NCI-H2196 treated with DMSO at 0.1 percent for 48 hours (cell line): Measurements from ENCODE around the gene CCDC97.
A peak's percentile ranks its signal among the peaks of the same experiment; 100 is the strongest.
"Not testable (repeated sequence)": the region's sequence is repeated elsewhere in the genome, so short reads cannot be mapped to it uniquely, and the experiment has no call there.

Experiments
- DNase-seq: peaks from one replicate; lab custom pipeline; 2025; ENCODE audit not compliant: unreplicated experiment; lab: John Stamatoyannopoulos, UW

The CCDC97 gene

DNA sequence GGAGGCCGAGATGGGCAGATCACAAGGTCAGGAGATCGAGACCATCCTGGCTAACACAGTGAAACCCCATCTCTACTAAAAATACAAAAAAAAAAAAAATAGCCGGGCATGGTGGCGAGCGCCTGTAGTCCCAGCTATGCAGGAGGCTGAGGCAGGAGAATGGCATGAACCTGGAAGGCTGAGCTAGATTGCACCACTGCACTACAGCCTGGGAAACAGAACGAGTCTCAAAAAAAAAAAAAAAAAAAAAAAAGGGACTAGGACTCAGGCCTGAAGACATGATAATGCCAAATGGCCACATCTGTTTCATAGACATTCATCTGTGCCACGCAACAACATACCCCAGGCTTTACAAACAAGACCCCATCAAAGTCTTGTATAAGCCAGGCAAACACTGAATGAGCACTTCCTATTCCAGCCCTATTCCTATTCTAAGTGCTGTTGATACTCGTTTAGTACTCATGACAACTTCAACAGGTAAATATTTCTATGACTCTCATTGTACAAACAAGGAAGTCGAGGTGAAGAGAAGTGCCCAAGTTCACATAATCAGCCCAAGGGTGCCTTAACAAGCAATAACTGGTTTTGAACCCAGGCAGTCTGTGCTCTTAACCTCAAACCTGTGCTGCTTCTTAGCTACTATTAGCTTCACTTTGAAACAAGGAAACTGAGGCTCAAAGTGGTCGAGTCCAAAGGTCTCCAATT lies 52.3 kb downstream of the CCDC97 start:
- DNase-seq, result no peak

GRCh38 chr19:41363371-41363752 lies 53.4 kb downstream of the CCDC97 start:
- DNase-seq, result no peak

DNA sequence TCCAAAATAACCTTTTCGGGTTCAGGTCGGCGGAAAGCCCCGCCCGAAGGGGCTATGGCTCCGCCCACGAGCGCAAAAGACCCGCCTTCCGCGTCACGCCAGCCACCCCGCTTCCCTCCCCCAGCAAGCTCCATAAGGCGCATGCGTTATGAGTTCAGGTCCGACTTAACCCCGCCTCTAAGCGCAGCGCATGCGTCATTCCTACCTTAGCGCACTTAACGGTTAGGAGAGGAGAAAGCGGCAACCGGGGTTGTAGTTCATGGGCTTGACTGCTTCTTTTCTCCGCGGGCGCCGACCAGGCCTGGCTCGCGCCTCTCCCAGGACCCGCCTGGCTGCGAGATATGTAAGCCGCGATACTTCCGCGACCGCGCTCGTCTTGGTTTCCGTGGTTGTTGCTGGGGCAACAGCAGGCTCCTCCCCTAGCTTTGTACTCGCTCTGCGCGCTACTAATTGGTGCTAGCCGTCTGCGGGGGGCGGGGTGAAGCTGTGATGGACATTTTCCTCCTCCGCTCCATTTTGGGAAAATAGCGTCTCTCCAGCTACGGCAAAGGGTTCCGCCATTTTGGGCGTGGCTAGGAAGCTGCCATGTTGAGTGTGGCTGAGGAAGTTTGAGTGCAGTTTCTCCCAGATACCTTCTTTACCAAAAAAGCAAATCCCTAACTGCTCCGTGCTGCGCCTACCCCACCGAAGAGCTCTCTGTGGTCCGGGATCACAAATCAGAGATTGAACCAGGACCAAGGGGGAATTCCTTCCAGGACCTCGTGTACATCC lies 54.0 kb downstream of the CCDC97 start, which contains the start of gene B9D2:
B9D2 (minus strand) TSS at position 397 of the 771 bp plus-strand sequence. CDS start 630 bp downstream, outside the sequence.
- peak; percentile 96 for DNase-seq

DNA sequence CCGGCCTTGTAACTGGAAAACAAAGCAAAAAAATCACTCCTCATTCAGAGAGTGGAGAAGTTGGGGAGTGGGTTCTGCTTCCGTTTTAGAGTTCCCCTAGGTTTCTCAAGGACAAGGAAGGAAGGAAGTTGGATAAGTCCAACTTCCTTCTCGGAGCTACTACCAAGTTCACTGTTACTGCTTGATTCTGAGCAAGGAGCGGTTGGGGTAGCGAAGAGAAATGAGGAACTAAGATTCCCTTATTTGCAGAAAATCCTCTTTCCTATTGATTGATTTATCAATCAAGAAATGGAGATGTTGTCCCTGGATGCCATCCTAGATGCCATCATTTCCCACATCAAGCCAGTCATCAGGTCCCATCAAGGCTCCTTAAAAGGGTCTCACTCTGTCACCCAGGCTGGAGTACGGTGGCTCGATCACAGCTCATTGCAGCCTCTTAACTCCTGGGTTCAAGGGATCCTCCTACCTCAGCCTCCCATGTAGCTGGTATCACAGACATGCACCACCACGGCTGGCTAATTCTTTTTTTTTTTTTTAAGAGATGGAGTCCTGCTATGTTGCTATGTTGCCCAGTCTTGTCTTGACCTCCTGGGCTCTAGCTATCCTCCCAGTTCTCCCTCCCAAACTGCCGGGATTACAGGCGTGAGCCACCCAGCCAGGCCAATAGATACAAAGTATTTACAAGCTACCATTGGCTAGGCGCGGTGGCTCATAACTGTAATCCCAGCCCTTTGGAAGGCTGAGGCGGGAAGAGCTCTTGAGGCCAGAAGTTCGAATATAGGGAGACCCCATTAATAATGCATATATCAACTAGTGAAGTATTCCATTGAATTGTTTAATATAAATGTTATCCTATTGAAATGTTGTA lies 54.8 kb downstream of the CCDC97 start:
- DNase-seq, result no peak

DNA sequence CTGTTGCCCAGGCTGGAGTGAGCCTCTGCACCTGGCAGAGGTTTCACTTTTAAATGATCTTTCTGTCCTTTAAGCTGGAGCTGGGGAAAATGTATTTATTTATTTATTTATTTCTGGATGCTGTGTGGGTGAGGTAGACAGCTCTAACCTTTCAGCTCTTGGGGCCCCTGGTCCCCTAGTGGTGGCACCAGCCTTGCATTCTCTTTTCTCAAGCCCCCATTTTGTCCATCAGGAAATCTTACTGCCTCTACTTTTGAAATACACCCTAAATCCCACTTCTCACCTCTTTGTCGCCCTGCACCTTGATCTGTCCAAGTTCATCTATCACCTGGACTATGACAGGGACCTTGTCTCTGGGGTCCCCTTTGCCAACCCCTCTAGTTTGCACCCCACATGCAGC lies 56.1 kb downstream of the CCDC97 start:
- no peak for DNase-seq

GRCh38 chr19:41367848-41368301 lies 57.9 kb downstream of the CCDC97 start:
- DNase-seq, result no peak

DNA sequence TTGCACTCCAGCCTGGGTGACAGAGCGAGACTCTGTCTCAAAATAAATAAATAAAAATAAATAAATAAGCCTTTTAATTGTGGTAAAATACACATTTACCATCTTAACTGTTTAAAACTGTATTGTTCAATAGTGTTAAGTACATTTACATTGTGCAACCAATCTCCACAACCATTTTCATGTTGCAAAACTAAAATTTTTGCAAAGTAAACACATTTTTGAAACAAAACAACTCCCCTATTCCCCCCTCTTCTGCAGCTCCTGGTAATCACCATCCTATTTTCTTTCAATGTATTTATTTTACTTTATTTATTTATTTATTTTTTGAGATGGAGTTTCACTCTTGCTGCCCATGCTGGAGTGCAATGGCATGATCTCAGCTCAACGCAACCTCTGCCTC lies 59.8 kb downstream of the CCDC97 start:
- no peak for DNase-seq

DNA sequence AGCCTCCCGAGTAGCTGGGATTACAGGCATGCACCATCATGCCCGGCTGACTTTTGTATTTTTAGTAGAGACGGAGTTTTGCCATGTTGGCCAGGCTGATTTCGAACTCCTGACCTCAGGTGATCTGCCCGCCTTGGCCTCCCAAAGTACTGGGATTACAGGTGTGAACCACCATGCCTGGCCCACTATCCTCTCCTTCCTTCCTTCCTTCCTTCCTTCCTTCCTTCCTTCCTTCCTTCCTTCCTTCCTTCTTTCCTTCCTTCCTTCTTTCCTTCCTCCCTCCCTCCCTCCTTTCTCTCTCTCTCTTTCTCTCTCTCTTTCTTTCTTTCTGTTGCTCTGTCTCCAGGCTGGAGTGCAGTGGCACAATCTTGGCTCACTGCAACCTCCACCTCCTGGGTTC lies 61.1 kb downstream of the CCDC97 start:
- DNase-seq, result not testable (repeated sequence)

DNA sequence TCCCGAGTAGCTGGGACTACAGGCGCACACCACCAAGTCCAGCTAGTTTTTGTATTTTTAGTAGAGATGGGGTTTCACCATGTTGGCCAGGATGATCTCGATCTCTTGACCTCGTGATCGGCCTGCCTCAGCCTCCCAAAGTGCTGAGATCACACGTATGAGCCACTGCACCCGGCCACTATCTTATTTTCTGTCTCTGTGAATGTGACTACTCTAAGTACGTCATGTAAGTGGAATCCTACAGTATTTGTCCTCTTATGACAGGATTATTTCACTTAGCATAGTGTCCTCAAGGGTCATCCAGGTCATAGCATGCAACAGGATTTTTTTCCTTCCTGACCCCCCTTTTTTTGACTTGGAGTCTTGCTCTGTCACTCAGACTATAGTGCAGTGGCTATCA lies 61.6 kb downstream of the CCDC97 start:
- DNase-seq, result no peak

DNA sequence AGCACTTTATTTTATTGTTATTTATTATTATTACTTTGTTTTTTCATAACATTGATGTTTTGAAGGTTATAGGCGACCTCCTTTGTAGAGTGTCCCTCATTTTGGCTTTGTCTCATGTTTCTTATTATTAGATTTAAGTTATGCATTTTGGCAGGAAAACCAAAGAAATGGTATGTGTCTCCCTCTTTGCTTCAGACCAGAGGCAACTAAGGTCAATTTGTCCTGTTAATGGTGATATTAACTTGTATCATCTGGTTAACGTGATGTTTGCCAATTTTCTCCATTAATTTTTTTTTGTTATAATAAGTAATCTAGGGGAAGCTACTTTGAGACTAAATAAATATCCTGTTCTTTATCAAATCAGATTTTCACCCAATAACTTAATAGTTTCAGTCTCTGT lies 62.5 kb downstream of the CCDC97 start:
- DNase-seq, result no peak

GRCh38 chr19:41373993-41374392 lies 64.0 kb downstream of the CCDC97 start:
- DNase-seq, result peak; percentile 71
